OCI-LY7 (cell line): ENCODE data around the gene LPAR1. TPM values are rescaled to one million over a fixed set of nuclear protein-coding genes. Genes with fewer than 3 reads are reported as not detected.

Experiments used
- BruUV-seq: library from RNA; stranded (reverse); fragments of 400-500 nt; replicated peaks from 2 replicates; lab custom pipeline; 2021; lab: Mats Ljungman, UMichigan
- CTCF ChIA-PET: fragments of 300-600 bp; sonication (Branson Sonifier 250); formaldehyde crosslinking; loops from one replicate; lab custom pipeline; 2022; ENCODE audit warnings: antibody characterized with exemption; ENCODE audit not compliant: unreplicated experiment; lab: Charles Lee
- POLR2A ChIA-PET: fragments of 300-600 bp; sonication (Branson Sonifier 250); formaldehyde crosslinking; loops from one replicate; lab custom pipeline; 2022; ENCODE audit warnings: antibody characterized with exemption; lab: Charles Lee
- DNase-seq: peaks from one replicate; pipeline ENCODE4 v3.0.0-alpha.2; 2015; ENCODE audit warnings: low spot score
- H2AFZ ChIP-seq: fragments of 200-600 bp; sonication (generic), shearing (Covaris generic); 2 replicates; pipeline ENCODE4 v1.6.1; 2014; ENCODE audit warnings: mild to moderate bottlenecking, antibody characterized with exemption, low read length, moderate library complexity
- H3K27ac ChIP-seq: fragments of 200-600 bp; sonication (generic); 2 replicates; pipeline ENCODE4 v1.5.1; 2014; ENCODE audit warnings: mixed run types, low read depth, mild to moderate bottlenecking, moderate library complexity, low read length, inconsistent platforms; ENCODE audit not compliant: poor library complexity, severe bottlenecking
- H3K36me3 ChIP-seq: fragments of 200-600 bp; sonication (generic); 2 replicates; pipeline ENCODE4 v1.6.1; 2014; ENCODE audit warnings: mild to moderate bottlenecking, antibody characterized with exemption, low read length, moderate library complexity, mixed read lengths; ENCODE audit not compliant: insufficient read depth
- H3K4me1 ChIP-seq: fragments of 200-600 bp; sonication (generic); 2 replicates; pipeline ENCODE4 v1.5.1; 2014; ENCODE audit warnings: mild to moderate bottlenecking, low read length; ENCODE audit not compliant: insufficient read depth, poor library complexity, severe bottlenecking
- H3K4me2 ChIP-seq: fragments of 200-600 bp; sonication (generic); 2 replicates; pipeline ENCODE4 v1.6.1; 2014; ENCODE audit warnings: mild to moderate bottlenecking, low read length
- H3K4me3 ChIP-seq: fragments of 200-600 bp; sonication (generic); 2 replicates; pipeline ENCODE4 v1.5.1; 2014; ENCODE audit warnings: mild to moderate bottlenecking, low read depth, low read length; ENCODE audit not compliant: poor library complexity, severe bottlenecking
- H3K79me2 ChIP-seq: fragments of 200-600 bp; sonication (generic); 2 replicates; pipeline ENCODE4 v1.6.1; 2016; ENCODE audit warnings: low read depth, mild to moderate bottlenecking, low read length, moderate library complexity, mixed read lengths; ENCODE audit not compliant: insufficient read depth
- H3K9me2 ChIP-seq: fragments of 200-600 bp; sonication (generic); 2 replicates; pipeline ENCODE4 v1.6.1; 2016; ENCODE audit warnings: mild to moderate bottlenecking, low read length, mixed read lengths; ENCODE audit not compliant: insufficient read depth
- H3K9me3 ChIP-seq: fragments of 200-600 bp; sonication (generic); 2 replicates; pipeline ENCODE4 v1.6.1; 2014; ENCODE audit warnings: mild to moderate bottlenecking, mixed run types, low read length, mixed read lengths
- H4K20me1 ChIP-seq: fragments of 200-600 bp; sonication (generic); 2 replicates; pipeline ENCODE4 v1.6.1; 2014; ENCODE audit warnings: mild to moderate bottlenecking, antibody characterized with exemption, low read length, moderate library complexity, mixed read lengths; ENCODE audit not compliant: insufficient read depth
- CTCF ChIP-seq: fragments of 200-600 bp; sonication (generic); conservative IDR thresholded peaks from 2 replicates; pipeline ENCODE4 v1.5.1; 2014; ENCODE audit warnings: mild to moderate bottlenecking, antibody characterized with exemption, low read length, moderate library complexity, mixed read lengths
- EZH2phosphoT487 ChIP-seq: fragments of 200-600 bp; sonication (generic); IDR thresholded peaks from 2 replicates; pipeline ENCODE4 v1.6.1; 2018; ENCODE audit warnings: low read depth, borderline replicate concordance, mild to moderate bottlenecking, mixed run types, antibody characterized with exemption, low read length, moderate library complexity, mixed read lengths
- intact Hi-C: fragments of 100-400 bp; cut with micrococcal nuclease; formaldehyde crosslinking; loops from one replicate; pipeline ENCODE4 v1.10.0; 2022; ENCODE audit not compliant: unreplicated experiment
- total RNA-seq, 2 experiments: library from RNA; depleted of rRNA in 1 of 2; stranded (reverse); fragments of >200 nt in 1 of 2; shearing (Covaris generic) in 1 of 2; gene quantifications; 2 replicates each; pipeline ENCODE4 v1.2.3, GENCODE V29; 2014 to 2022

LPAR1 gene
- total RNA-seq, 2 experiments from 2014 or later: not detected

GRCh38 chr9:111041902-111042301, 3.6 kb upstream of the LPAR1 start:
- DNase-seq: no peak
- no peaks in the 10 kb centered on the region for H3K9me3 ChIP-seq
- BruUV-seq: no TSS peak
- ChIA-PET POLR2A (no interaction called here), CTCF (no interaction called here)
- H3K27ac ChIP-seq: no peak overlapping the region
- H3K4me2 ChIP-seq: no peak overlapping the region
- no peaks in the 10 kb centered on the region for H3K9me2 ChIP-seq
- no peaks in the 10 kb centered on the region for H4K20me1 ChIP-seq
- H3K36me3 ChIP-seq: no peaks in the 10 kb centered on the region
- TF ChIP-seq CTCF (no peak), EZH2phosphoT487 (no peak)
- no peaks in the 10 kb centered on the region for H3K79me2 ChIP-seq
- intact Hi-C loops: no loop called here
- no peaks in the 10 kb centered on the region for H3K4me1 ChIP-seq
- H2AFZ ChIP-seq: no peak overlapping the region
- no peak overlapping the region for H3K4me3 ChIP-seq

- H3K9me3 ChIP-seq: no peaks in the 10 kb centered on the region
- no TSS peak for BruUV-seq
- intact Hi-C loops: no loop called here
Observed at GRCh38 chr9:111040494-111040893, 2.2 kb upstream of the LPAR1 start.

More at GRCh38 chr9:111040494-111040893, 2.2 kb upstream of the LPAR1 start:
- H4K20me1 ChIP-seq: no peaks in the 10 kb centered on the region
- no peak for DNase-seq
- H3K9me2 ChIP-seq: no peaks in the 10 kb centered on the region
- POLR2A ChIA-PET: no interaction called here
- H2AFZ ChIP-seq: no peak overlapping the region
- no peak overlapping the region for H3K4me2 ChIP-seq
- CTCF ChIA-PET: no interaction called here
- H3K4me3 ChIP-seq: no peak overlapping the region
- H3K79me2 ChIP-seq: no peaks in the 10 kb centered on the region
- H3K4me1 ChIP-seq: no peaks in the 10 kb centered on the region
- no peak for TF ChIP-seq EZH2phosphoT487
- no peak for TF ChIP-seq CTCF
- no peaks in the 10 kb centered on the region for H3K36me3 ChIP-seq
- no peak overlapping the region for H3K27ac ChIP-seq
